GM21529 (cell line): ENCODE measurements around the gene SMIM7.

Experiments
- ATAC-seq: cut with Tn5 transposase; IDR thresholded peaks from one replicate; pipeline ENCODE4 v1.9.1; 2021; ENCODE audit not compliant: unreplicated experiment

The SMIM7 gene

DNA sequence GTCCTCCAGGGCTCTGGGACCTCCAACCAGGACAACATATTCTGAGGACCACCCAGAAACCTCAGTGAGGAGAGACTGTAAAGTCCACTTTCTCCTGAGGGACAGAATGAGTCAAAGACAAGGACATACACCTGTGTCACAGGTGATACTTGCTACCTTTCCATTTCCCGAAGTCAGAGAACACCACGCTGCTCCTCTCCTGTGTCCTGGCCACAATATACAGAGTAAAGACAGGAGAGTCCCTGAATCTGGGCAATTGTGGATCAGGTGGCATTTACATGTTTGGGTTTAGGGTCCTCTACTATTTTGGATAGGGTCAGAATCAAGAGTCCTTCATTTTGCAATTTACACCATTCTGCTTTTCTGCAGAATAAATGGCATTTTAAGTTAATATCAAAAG is 36.9 kb downstream of the SMIM7 start:
- no peak for ATAC-seq

DNA sequence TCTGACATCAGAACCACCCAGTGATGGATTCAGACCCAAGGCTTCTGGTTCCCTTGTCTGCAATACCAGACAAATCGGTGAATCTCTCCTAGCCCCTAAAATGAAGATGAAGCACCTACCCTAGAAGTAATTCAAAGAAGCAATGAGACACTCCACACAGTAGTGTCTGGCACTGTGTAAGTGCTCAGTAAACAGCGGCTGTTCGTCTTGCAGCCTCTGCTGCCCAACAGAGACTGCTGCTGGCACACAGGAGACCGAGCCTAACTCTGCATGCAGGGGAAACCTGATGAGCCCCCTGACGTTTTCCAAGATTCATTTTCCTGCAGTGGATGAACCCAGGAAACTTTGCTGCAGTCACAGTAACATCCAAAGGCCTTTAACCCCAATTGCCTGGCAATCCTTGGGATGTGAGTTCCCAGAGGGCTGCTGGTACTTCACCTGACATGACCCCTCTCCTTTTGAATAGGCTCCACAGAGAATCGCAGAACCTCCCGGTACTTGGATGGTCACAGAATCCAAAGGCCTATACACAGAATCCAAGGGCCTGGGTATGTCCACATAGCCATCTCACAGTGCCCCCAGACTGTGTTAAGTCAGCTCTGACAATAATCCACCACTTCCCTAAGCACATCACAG is 38.7 kb downstream of the SMIM7 start:
- ATAC-seq = no peak

- ATAC-seq = no peak
Observed at GRCh38 chr19:16620584-16620983, 39.4 kb downstream of the SMIM7 start.

- no peak for ATAC-seq
Observed at GRCh38 chr19:16620018-16620417, 39.9 kb downstream of the SMIM7 start.

DNA sequence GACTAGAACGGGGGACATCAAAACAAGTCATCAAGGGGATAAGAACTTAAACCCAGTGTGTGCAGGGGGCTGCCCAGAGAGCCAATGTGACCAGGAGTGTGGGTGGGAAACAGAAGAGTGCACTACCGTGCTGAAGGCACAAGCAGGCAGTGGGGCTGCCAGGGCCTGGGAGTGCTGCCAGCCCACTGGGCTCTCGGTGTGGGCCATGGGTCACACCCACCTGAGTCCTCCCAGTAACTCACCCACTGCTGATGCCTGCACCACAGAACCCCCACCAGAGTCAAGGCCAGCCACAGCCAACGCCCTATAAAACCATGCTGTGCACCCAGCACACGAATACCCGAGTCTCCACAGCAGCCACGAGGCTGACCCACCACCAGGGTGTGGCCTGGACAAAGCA is 40.5 kb downstream of the SMIM7 start:
- ATAC-seq = no peak

- ATAC-seq = no peak
Observed at GRCh38 chr19:16618248-16618647, 41.7 kb downstream of the SMIM7 start.

DNA sequence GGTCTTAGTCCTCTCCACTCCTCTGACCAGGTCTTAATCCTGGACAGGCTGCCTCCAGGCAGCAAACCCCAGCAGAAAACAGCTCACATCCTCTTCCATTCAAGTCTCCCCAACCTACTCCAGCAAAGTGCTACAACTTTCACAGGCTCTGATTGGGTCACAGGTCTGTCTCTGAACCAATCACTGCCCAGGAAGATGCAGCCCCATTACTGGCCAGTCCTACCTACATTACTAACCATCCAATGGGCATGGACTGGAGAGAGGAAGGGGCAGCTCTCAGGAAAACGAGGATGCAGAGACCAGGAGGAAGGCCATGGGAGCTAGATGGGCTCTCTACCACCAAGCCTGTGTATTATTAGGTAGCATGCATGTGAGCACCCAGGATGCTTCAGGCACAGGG is 44.1 kb downstream of the SMIM7 start:
- no peak for ATAC-seq

DNA sequence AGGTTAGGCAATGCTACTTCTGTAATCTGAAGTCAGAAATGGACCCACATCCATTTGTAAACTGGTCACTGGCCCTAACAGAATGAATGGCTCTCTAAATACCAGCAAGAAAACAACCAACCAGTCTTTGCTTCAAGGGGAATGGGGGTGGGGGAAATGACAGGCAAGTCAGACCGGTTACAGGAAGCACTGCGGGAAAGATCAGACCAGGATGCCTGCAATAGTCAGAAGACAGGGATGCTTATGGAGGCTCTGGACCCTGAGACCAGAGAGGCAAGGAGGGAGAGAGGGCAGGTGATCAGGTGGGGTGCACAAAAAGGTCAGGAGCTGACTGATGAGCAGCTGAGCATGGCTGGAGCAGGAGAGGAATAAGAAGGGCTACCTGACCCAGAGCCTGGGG is 45.0 kb downstream of the SMIM7 start:
- no peak for ATAC-seq

DNA sequence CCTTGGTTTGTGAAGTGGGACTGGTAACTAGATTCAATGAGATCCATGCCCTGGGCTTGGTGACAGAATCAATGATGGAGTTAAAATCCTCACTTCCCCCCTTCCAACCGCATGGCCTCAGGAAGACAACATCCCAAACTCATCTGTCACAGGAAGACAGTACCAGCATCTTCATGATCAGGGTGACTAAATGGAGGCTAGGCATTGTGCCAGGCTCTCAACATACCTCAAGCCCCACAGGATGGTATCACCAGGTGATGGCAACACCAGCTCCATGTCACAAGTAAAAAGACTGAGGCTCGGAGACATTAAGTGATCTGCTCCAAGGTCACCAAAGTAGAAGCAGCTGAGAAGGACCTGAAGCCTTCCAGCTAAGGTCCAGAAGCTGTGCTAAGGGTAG is 46.1 kb downstream of the SMIM7 start:
- ATAC-seq = no peak

- ATAC-seq = no peak
Observed at GRCh38 chr19:16612636-16613035, 47.3 kb downstream of the SMIM7 start.

GRCh38 chr19:16611121-16611520 is 48.8 kb downstream of the SMIM7 start:
- ATAC-seq = no peak

DNA sequence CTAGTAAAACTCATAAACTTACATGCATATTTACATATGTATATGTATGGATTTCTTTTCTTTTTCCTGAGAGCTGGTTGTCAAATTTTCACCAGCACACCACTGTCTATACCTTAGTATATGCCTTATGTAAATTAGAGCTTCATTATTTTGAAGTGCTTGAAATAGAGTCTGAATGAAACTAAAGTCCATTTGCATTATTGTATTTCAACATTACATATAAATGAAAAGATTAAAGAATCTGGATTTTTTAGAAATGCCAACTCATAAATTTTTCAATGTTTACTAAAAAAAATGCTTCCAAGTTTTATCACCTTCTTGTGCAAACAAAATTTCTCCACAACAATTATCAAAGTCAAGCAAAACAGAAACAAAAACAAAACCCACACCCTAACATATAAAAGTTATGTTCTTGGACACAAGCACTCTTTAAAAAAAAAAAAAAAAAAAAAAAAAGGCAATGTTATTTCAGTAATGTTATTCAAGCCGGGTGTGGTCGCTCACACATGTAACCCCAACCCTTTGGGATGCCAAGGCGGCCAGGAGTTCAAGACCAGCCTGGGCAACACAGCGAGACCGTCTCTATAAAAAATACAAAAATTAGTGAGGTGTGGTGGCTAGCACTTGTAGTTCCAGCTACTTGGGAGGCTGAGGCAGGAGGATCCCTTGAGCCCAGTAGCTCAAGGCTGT is 50.3 kb downstream of the SMIM7 start:
- no peak for ATAC-seq

DNA sequence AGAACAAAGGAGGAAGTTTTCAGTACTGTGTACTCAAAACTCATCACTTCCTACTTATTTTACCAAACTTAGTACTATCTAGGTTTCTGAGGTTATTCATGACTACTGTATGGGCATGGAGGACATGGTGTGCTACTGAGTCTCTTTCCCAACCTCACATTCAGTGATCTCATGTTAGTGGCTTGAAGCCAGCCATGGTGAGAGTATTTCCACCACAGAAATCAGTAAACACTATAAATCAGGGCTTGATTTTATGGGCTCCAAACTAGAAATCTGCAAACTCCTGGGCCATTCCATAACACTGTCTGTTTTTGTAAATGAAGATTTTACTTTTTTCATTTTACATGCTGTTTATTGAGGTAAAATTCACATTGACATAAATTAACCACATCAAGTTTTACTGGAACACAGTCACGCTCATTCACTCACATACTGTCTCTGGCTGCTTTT is 51.6 kb downstream of the SMIM7 start:
- no peak for ATAC-seq

DNA sequence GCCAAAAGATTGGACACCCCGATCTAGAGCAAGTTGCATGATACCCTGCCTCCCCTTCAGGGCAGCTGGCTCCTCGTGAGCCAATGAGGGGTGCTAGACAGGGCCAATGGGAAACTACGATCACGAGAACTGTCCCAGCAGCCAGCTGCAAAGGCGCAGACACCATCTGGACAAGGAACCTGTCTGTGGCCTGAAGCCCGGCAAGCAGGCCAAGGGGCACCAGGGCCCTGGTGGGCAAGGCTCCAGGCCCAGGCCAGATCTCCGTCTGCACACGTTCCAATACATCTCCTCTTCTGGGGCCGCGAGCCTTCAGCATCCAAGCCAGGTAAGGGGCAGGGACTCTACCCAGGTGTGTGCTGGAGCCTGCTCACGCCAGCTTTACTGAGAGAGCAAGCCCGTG is 52.1 kb downstream of the SMIM7 start:
- ATAC-seq = no peak

- ATAC-seq = no peak
Observed at GRCh38 chr19:16605553-16605994, 54.4 kb downstream of the SMIM7 start.

DNA sequence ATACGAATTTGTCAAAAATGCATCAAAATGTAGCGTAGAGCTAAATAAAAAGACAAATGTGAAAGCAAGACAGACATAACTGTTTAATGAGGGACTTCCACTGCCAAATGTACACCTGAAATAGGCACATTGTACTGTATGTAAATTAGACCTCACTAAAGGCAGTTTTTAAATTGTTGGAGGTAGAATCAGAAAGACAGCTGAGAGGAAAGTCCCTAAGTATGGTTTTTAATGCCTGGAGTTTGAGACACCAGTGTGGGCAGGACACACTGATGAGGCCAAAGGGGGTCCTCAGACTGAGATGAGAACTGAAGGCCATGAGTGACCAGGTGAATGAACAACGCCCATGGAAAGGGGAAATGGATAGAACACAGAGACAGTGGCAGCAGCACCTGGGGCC is 54.8 kb downstream of the SMIM7 start:
- ATAC-seq = no peak

DNA sequence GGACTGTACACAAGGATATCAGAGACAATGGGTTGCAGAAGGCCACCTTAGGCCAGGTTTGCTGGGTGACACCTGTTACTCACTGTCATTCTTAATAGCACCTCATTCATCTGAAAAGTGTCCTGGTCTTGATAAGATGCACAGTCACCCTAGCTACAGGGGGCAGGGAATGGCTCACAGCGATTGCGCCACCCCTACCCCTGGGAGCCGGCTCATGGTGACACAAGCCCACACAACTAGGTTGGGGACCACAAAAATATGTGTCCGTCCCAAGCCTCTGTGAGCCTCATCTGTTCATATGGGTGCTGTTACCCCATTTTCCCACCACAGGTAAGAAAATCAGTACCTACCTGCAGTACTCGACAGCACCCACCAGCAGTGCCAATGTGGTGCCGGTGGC is 55.3 kb downstream of the SMIM7 start:
- ATAC-seq = no peak

DNA sequence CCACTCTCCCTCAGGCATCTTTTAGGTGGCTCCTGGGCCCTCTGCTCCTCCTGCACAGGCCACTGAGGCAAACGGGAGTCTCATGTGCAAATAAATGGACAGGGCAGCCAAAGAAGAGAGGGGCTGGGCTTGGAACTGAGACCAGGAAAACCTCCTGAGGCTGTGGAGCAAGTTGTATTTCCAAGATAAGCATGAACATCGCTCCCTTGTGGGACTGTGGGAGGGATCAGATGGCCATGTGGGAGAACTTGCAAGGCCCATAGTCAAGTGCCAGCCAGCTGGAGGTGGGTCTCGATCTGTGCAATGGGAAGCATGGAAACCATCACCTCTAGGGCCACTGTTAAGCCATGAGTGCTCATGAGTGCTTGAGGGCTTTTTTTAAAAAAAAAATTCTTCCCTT is 56.9 kb downstream of the SMIM7 start:
- ATAC-seq = no peak

DNA sequence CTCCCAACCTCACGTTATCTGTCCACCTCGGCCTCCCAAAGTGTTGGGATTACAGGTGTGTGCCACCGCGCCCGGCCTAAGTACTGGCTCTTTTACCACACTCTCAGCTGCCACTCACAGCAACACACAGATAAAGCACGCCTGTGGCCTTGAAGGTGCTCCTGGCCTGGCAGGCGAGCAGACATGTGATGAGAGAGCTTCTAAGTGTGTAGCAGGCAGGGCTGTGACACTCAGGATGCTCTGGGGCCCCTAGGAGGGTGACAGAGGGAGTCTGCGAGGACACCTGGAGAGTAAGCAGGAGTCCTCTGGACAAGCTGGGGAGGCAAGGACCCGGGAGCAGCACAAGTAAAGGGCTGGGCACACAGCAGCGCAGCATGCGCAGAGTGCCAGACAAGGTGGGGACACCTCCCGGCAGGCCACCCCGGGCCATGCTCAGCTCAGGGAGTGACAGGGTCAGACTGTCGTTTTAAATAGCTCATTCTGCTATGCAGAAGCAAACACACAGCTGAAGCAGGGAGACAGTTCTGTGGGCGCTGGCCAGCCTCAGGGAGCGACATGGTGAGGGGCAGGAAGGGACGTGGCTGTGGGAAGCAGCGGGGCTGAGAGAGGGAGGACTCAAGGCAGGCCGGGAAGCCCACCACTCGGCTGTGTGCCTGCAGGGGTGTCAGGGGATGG is 58.4 kb downstream of the SMIM7 start:
- ATAC-seq = no peak

DNA sequence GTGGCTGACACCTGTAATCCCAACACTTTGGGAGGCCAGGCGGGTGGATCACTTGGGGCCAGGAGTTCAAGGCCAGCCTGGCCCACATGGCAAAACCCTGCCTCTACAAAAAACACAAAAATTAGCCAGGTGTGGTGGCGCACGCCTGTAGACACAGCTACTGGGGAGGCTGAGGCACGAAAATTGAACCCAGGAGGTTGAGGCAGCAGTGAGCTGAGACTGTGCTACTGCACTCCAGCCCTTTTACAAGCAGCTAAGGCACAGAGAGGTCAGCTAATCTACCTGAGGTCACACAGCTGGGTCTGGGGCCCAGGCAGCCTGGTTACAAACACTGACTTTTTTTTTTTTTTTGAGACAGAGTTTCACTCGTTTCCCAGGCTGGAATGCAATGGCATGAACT is 59.1 kb downstream of the SMIM7 start:
- ATAC-seq = no peak

DNA sequence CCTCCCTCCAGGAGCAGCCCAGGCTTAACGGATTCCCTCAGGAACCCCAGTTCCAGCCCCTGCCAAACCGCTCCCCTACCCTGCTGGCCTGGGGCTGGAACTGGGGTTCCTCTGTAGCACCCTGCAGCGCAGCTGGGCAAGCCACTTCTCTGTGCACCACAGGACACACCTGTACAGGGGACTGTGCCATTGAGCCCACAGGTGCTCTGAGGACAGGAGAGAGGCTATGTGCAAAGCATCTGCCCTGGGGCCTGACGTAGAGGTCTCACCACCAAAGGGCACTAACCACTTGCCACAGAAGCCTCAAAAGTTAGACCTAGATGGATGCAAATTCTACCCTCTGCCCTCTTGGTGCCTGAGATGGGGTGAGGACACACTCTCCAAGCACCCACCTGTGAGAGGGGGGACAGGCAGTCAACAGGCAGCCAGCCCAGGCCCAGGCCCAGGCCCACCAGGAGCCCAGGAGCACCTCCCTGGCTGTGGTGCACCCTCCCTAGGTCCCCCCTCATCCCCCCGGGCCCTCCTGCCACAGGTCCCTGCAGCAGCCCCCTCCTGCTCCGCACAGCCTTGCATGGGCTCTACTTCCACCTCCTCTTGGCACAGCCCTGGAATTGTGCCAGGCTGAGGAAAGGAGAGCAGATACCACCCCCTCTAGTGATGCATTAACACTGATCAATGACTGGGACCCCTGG is 60.1 kb downstream of the SMIM7 start:
- no peak for ATAC-seq

GRCh38 chr19:16598848-16599247 is 61.1 kb downstream of the SMIM7 start:
- ATAC-seq = no peak
